CD4-positive, alpha-beta memory T cell (primary cell): ENCODE measurements around the gene KRTAP4-6. TPM values are rescaled to one million over a fixed set of nuclear protein-coding genes. Genes with fewer than 3 reads are reported as not detected.
"Not testable (repeated sequence)": the region's sequence is repeated elsewhere in the genome, so short reads cannot be mapped to it uniquely, and the experiment has no call there.

Experiments
- CTCF ChIA-PET: fragments of 350-600 bp; sonication (Branson Sonifier 250); formaldehyde crosslinking; loops from one replicate; lab custom pipeline; 2021; ENCODE audit warnings: inconsistent platforms; ENCODE audit not compliant: partially characterized antibody; lab: Charles Lee
- POLR2A ChIA-PET: fragments of 350-600 bp; sonication (Branson Sonifier 250); formaldehyde crosslinking; loops from one replicate; lab custom pipeline; 2021; ENCODE audit not compliant: partially characterized antibody; lab: Charles Lee
- DNase-seq, 5 donors: peaks; one replicate each; pipeline versions ENCODE4 v3.0.0 to v3.0.0-alpha.2; 2020 to 2022; ENCODE audit warnings: mixed read lengths in 1 of 5
- H3K27ac ChIP-seq: one replicate; pipeline ENCODE4 v1.7.0; 2013; ENCODE audit warnings: low read depth, low read length
- H3K27me3 ChIP-seq: 2 replicates; pipeline ENCODE4 v1.7.0; 2013; ENCODE audit warnings: mild to moderate bottlenecking, low read length, moderate library complexity; ENCODE audit not compliant: insufficient read depth
- H3K36me3 ChIP-seq: 2 replicates; pipeline ENCODE4 v1.7.0; 2013; ENCODE audit warnings: mild to moderate bottlenecking, low read length, moderate library complexity; ENCODE audit not compliant: insufficient read depth
- H3K4me1 ChIP-seq: 2 replicates; pipeline ENCODE4 v1.7.0; 2013; ENCODE audit warnings: mild to moderate bottlenecking, low read length, moderate library complexity; ENCODE audit not compliant: insufficient read depth
- H3K4me3 ChIP-seq, 2 donors: one replicate each; pipeline ENCODE4 v1.7.0; 2013; ENCODE audit warnings: low read length in 2 of 2, mild to moderate bottlenecking in 1 of 2
- H3K9me3 ChIP-seq, 2 donors: one replicate each; pipeline ENCODE4 v1.7.0; 2013; ENCODE audit warnings: low read length in 2 of 2, control low read depth in 1 of 2; ENCODE audit not compliant: control insufficient read depth in 1 of 2
- H3K27ac Mint-ChIP-seq, 7 donors: one replicate each; pipeline ENCODE4 v1.8.0; 2020 to 2021; ENCODE audit warnings: mixed read lengths in 7 of 7, mild to moderate bottlenecking in 6 of 7, inconsistent platforms in 3 of 7, moderate library complexity in 3 of 7
- H3K27me3 Mint-ChIP-seq, 2 donors: one replicate each; pipeline ENCODE4 v1.8.0; 2020 to 2021; ENCODE audit warnings: mixed read lengths in 2 of 2
- H3K36me3 Mint-ChIP-seq, 2 donors: one replicate each; pipeline ENCODE4 v1.8.0; 2020 to 2021; ENCODE audit warnings: mixed read lengths in 2 of 2, inconsistent platforms in 1 of 2, mild to moderate bottlenecking in 1 of 2
- H3K4me1 Mint-ChIP-seq, 4 donors: one replicate each; pipeline ENCODE4 v1.8.0; 2020 to 2021; ENCODE audit warnings: mixed read lengths in 4 of 4, mild to moderate bottlenecking in 1 of 4
- H3K4me3 Mint-ChIP-seq, 8 donors: one replicate each; pipeline ENCODE4 v1.8.0; 2020 to 2021; ENCODE audit warnings: mixed read lengths in 8 of 8, mild to moderate bottlenecking in 7 of 8, moderate library complexity in 6 of 8, inconsistent platforms in 3 of 8
- H3K9me3 Mint-ChIP-seq, 8 donors: one replicate each; pipeline ENCODE4 v1.8.0; 2020 to 2021; ENCODE audit warnings: mixed read lengths in 8 of 8, mild to moderate bottlenecking in 5 of 8, inconsistent platforms in 3 of 8, moderate library complexity in 1 of 8
- intact Hi-C: fragments of 100-400 bp; cut with micrococcal nuclease; formaldehyde crosslinking; loops from one replicate; pipeline ENCODE4 v1.15.1; 2023
- polyA plus RNA-seq, 2 donors: library from polyadenylated mRNA; unstranded; fragments of 300-500 nt; fragmentation: Illumina TruSeq; gene quantifications; one replicate each; pipeline ENCODE4 v1.2.3, GENCODE V29; 2021
- total RNA-seq, 2 experiments: library from RNA; stranded (reverse); gene quantifications; one replicate each; pipeline ENCODE4 v1.2.3, GENCODE V29; 2021

Gene KRTAP4-6
- total and polyA plus RNA-seq, 4 experiments from 2014 or later = 0.24 TPM; not detected in 3

DNA sequence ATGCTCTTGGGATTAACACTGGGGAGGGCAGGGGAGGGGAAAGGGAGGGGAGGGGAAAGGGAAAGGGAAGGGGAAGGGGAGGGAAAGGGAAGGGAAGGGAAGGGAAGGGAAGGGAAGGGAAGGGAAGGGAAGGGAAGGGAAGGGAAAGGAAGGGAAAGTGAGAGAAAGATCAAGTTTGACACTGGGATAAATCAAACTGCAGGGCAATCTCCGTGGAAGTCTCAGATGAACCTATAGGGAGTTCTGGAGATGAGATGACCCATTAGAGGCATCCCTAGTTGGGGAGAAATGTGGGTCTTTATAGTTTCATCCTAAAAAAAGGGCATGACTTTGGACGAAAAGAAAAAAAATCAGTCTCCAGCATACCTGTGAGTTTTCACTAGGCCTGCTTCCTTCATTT is 18.6 kb downstream of the KRTAP4-6 start:
- no peaks in the 10 kb centered on the region for H3K36me3 Mint-ChIP-seq
- DNase-seq = no peak
- H3K4me1 Mint-ChIP-seq = peaks cover 13 to 68% (median 50%) of the 10 kb centered on the region in 4 donors
- H3K4me3 ChIP-seq = no peak overlapping the region
- peak overlapping the region in 1 of 7 donors; percentile 12 for H3K27ac Mint-ChIP-seq
- ChIA-PET CTCF (interaction anchor here (1.2 to 1.6 kb wide), 2 partner anchors 201 to 427 kb away, joined by 3 to 9 read pairs; no protein-coding TSS in a partner anchor), POLR2A (interaction anchor here (1.1 to 1.5 kb wide), 3 partner anchors 10 to 187 kb away, joined by 4 to 6 read pairs (median 4); partner anchors contain the start of gene KRTAP16-1)
- H3K27me3 ChIP-seq = no peaks in the 10 kb centered on the region
- H3K27ac ChIP-seq = no peak overlapping the region
- intact Hi-C loops = loop anchor here (2.0 kb wide), 3 partner anchors 201 to 427 kb away; no protein-coding TSS in a partner anchor
- H3K9me3 ChIP-seq = no peaks in the 10 kb centered on the region
- no peak overlapping the region for H3K4me3 Mint-ChIP-seq
- H3K9me3 Mint-ChIP-seq = peaks cover 0 to 7% (median under 1%) of the 10 kb centered on the region in 8 donors
- H3K27me3 Mint-ChIP-seq = peaks cover 2 to 4% of the 10 kb centered on the region in 2 donors
- peaks cover 54% of the 10 kb centered on the region for H3K4me1 ChIP-seq
- no peaks in the 10 kb centered on the region for H3K36me3 ChIP-seq

DNA sequence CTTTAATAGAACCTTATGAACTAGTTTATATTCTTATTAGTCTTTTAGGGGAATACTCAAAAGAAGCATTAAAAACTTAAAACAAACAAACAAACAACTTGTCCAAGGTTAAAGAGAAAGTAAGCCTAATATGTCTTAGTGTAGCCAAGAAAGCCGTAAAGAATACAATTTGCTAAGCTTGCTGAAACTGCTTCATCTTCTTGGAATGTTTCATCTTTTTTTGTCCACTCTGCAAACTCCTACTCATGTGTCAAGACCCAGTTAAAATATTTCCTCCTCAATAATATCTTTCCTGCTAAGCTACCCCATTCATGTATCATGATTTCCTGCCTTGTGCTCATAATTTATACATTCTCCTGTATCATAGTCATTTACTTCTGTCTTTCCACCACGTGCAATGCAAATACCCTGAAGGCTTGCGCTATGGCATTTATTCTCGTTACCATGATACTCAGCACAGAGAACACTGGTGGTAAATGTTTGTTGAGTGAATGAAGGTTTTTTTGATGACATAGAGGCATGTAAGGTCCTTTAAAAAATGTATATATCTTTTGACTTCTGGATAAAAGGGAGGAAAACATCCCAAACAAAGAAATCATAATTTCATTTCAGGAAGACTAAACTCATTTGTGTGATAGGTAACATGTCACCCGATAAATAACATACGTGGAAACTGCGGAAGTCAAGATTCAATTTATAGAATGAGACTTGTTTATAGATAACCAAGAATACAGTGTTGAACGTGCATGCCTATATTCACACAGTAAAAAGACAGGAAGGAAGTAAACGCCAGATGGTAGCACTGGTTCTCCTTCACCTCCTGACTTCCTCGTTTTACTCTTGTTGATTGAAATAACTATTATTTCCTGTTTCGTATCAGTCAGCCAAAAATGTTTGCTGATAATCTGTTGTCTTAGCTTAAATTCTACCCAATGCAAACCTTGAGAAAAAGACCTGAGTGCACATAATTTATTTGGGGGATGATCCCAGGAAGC is 20.4 kb downstream of the KRTAP4-6 start:
- peaks cover 37% of the 10 kb centered on the region for H3K4me1 ChIP-seq
- peaks cover 6 to 62% (median 37%) of the 10 kb centered on the region in 4 donors for H3K4me1 Mint-ChIP-seq
- ChIA-PET POLR2A (interaction anchor here (0.8 to 1.9 kb wide), 5 partner anchors 10 to 202 kb away, joined by 3 to 11 read pairs (median 6); partner anchors contain the start of gene KRTAP16-1), CTCF (interaction anchor here (0.7 to 2.3 kb wide), 5 partner anchors 189 to 429 kb away, joined by 3 to 21 read pairs (median 6); partner anchors contain the start of gene KRTAP16-1)
- H3K4me3 Mint-ChIP-seq = peak overlapping the region in 6 of 8 donors; percentile 41 to 84 (median 73)
- H3K9me3 Mint-ChIP-seq, H3K27ac ChIP-seq, H3K27me3 ChIP-seq, H3K9me3 ChIP-seq, H3K36me3 ChIP-seq, H3K27me3 Mint-ChIP-seq, H3K36me3 Mint-ChIP-seq, H3K4me3 ChIP-seq: not testable (repeated sequence)
- H3K27ac Mint-ChIP-seq = peak overlapping the region in 5 of 7 donors; percentile 4 to 90 (median 81)
- DNase-seq = peak in 3 of 5 donors; percentile 37 to 42 (median 37)
- intact Hi-C loops = loop anchor here (2.0 kb wide), 3 partner anchors 203 to 429 kb away; no protein-coding TSS in a partner anchor

DNA sequence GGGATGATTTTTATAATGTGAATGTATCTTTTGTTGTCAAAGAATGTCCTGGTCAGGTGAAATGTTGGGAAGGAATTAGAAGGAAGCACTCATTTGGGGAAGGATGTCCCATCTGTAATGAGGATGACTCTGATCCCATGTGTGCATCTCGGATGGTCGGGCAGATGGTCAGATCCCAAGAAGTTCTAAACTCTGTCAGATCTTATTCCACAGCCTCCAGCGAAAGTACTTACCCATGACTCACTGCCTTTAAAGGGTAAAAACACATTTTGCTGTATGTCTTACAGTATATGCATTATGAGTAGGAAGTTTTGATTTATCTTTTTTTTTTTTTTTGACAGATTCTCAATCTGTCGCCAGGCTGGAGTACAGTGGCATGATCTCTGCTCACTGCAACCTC is 21.6 kb downstream of the KRTAP4-6 start:
- CTCF ChIA-PET = no interaction called here
- peaks cover 4% of the 10 kb centered on the region in 2 donors for H3K27me3 Mint-ChIP-seq
- POLR2A ChIA-PET = no interaction called here
- no peak overlapping the region for H3K4me3 ChIP-seq
- no peak for DNase-seq
- no peaks in the 10 kb centered on the region for H3K9me3 ChIP-seq
- no peak overlapping the region for H3K27ac ChIP-seq
- H3K4me1 Mint-ChIP-seq = peaks cover 6 to 49% (median 28%) of the 10 kb centered on the region in 4 donors
- H3K27me3 ChIP-seq = no peaks in the 10 kb centered on the region
- H3K36me3 ChIP-seq = no peaks in the 10 kb centered on the region
- intact Hi-C loops = no loop called here
- no peaks in the 10 kb centered on the region for H3K36me3 Mint-ChIP-seq
- H3K4me3 Mint-ChIP-seq = no peak overlapping the region
- peak overlapping the region in 3 of 7 donors; percentile 19 to 62 (median 55) for H3K27ac Mint-ChIP-seq
- H3K9me3 Mint-ChIP-seq = peaks cover 0 to 7% (median 0%) of the 10 kb centered on the region in 8 donors
- peaks cover 24% of the 10 kb centered on the region for H3K4me1 ChIP-seq

GRCh38 chr17:41117846-41118386 is 22.4 kb downstream of the KRTAP4-6 start, which contains the start of gene KRTAP4-11:
KRTAP4-11 (minus strand) TSS chr17:41118373; CDS start chr17:41118315, 58 bp downstream.
- H3K4me1 ChIP-seq = peaks cover 19% of the 10 kb centered on the region
- H3K27me3 ChIP-seq, H3K36me3 ChIP-seq, H3K4me3 Mint-ChIP-seq, DNase-seq, H3K9me3 Mint-ChIP-seq, H3K9me3 ChIP-seq, H3K36me3 Mint-ChIP-seq, H3K4me3 ChIP-seq, H3K27me3 Mint-ChIP-seq, POLR2A ChIA-PET, intact Hi-C loops, H3K27ac ChIP-seq: not testable (repeated sequence)
- peaks cover 2 to 41% (median 21%) of the 10 kb centered on the region in 4 donors for H3K4me1 Mint-ChIP-seq
- CTCF ChIA-PET = interaction anchor here (2.6 kb wide), 1 partner anchor 205 kb away, joined by 8 read pairs; no protein-coding TSS in a partner anchor
- peak within 1 kb of the TSS in 4 of 7 donors; percentile 17 to 69 (median 40) for H3K27ac Mint-ChIP-seq

DNA sequence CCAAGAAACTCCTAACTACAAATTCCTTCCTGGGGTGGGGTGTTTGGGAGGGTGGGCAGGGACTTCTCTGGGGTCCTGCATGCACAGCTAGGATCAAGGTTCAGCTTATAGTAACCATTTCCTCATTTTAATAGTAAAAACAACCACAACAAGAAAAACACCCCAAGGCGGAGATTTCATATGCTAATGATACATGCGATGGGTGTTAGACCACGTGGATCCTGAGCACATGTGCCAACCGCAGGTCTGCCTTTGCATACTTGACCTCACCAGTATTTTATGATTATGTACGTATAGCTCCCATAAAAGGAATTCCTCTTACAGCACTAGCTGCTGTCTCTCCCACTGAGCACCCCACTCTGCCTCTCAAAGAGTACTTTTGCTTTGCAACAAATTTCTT is 24.0 kb downstream of the KRTAP4-6 start:
- Histone ChIP-seq H3K27ac (no peak overlapping the region), H3K36me3 (no peaks in the 10 kb centered on the region), H3K27me3 (no peaks in the 10 kb centered on the region), H3K9me3 (no peaks in the 10 kb centered on the region), H3K4me1 (peaks cover 15% of the 10 kb centered on the region), H3K4me3 (no peak overlapping the region)
- no peak overlapping the region for H3K4me3 Mint-ChIP-seq
- POLR2A ChIA-PET = interaction anchor here (1.2 kb wide), 1 partner anchor 193 kb away, joined by 3 read pairs; the partner anchor contains the start of gene KRTAP16-1
- H3K4me1 Mint-ChIP-seq = peaks cover 2 to 29% (median 16%) of the 10 kb centered on the region in 4 donors
- DNase-seq = no peak
- intact Hi-C loops = no loop called here
- CTCF ChIA-PET = interaction anchor here (2.6 kb wide), 1 partner anchor 207 kb away, joined by 8 read pairs; no protein-coding TSS in a partner anchor
- H3K27me3 Mint-ChIP-seq = peaks cover 4% of the 10 kb centered on the region in 2 donors
- peaks cover 0 to 10% (median 2%) of the 10 kb centered on the region in 8 donors for H3K9me3 Mint-ChIP-seq
- peak overlapping the region in 1 of 7 donors; percentile 79 for H3K27ac Mint-ChIP-seq
- H3K36me3 Mint-ChIP-seq = peaks cover 0 to 3% of the 10 kb centered on the region in 2 donors

- peaks cover 0 to 13% (median 3%) of the 10 kb centered on the region in 8 donors for H3K9me3 Mint-ChIP-seq
- Histone ChIP-seq H3K36me3 (no peaks in the 10 kb centered on the region), H3K9me3 (no peaks in the 10 kb centered on the region), H3K4me3 (no peak overlapping the region), H3K27ac (no peak overlapping the region), H3K4me1 (no peaks in the 10 kb centered on the region), H3K27me3 (no peaks in the 10 kb centered on the region)
- H3K4me3 Mint-ChIP-seq = peak overlapping the region in 1 of 8 donors; percentile 58
- DNase-seq = no peak
- peaks cover 0 to 24% (median 4%) of the 10 kb centered on the region in 4 donors for H3K4me1 Mint-ChIP-seq
- CTCF ChIA-PET = no interaction called here
- POLR2A ChIA-PET = interaction anchor here (0.6 kb wide), 1 partner anchor 197 kb away, joined by 3 read pairs; no protein-coding TSS in a partner anchor
- intact Hi-C loops = no loop called here
- H3K27me3 Mint-ChIP-seq = peaks cover 5 to 14% of the 10 kb centered on the region in 2 donors
- peak overlapping the region in 1 of 7 donors; percentile 12 for H3K27ac Mint-ChIP-seq
- peaks cover 0 to 3% of the 10 kb centered on the region in 2 donors for H3K36me3 Mint-ChIP-seq
Observed at GRCh38 chr17:41111151-41111885, 29.0 kb downstream of the KRTAP4-6 start.
